Activated CD4-positive, alpha-beta T cell treated with anti-CD3 and anti-CD28 coated beads, Interleukin-2, amount 50 U/mL, for 24 hours (primary cell): ENCODE results near the gene CNPY4.
"Not testable (repeated sequence)": the region's sequence is repeated elsewhere in the genome, so short reads cannot be mapped to it uniquely, and the experiment has no call there.

Experiments used
- DNase-seq, 2 donors: peaks; one replicate each; pipeline ENCODE4 v3.0.0-alpha.2; 2020; ENCODE audit warnings: low read depth in 1 of 2, low spot score in 1 of 2

The CNPY4 gene

DNA sequence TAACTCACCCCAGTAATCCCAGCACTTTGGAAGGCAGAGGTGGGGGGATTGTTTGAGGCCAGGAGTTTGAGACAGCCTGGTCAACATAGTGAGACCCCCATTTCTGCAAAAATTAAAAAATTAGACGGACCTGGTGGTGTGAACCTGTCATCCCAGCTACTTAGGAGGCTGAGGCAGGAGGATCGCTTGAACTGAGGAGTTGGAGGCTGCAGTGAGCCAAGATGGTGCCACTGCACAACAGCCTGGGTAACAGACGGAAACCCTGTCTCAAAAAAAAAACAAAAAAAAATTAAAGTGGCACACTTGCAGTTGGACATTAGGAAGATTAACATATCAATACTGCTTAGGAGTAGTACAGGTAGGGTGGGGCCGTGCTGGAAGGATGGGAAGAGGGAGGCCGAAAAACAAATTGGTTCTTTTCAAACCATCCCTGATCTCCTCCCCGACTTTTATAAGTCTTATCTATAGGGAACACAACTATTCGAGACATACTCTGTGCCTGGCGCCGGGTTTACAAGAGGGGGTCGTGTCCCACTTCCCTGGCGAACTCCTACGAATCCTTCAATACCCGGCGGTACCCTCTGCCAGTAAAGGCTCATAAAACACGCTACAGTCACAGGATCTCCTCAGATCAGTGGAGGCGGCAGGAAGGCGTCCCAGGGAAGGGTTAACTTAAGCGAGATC, 904 bp upstream of the CNPY4 start:
- no peak for DNase-seq

DNA sequence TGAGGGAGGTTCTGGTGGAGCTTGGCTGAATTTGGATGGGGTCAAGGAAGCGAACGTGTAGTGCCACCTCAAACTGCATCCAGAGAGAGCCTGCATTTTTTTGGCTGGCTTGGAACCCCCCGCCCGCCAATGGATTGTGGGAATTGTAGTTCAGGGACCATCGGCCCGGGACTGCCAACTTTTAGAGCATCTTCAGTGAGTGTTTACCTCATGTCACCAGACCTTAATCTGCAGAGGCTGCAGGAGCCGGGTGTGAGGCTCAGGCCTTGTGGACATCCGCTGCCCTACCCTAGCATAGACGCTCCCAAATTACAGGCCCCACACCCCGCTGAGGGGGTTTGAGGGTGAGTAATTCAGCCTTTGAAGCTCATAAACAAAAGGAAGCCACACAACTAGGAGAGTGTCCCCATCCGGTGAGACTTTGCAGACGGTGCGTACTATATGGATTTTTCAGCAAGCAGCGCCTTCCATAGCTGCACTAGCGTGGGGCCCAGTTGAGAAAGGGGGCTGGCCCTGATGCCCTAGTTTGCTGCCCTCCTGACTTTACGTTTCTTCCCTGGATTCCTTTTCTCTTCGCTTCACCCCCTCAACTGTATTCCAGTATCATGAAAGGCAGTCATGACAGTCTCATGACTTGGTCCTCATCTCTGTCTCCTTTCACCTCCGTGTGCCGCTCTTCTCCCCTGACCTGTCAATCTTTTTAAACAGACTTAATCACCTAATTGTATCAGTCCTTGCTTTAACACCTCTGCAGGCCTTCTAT, 717 bp downstream of the CNPY4 start:
- DNase-seq = peak in 1 of 2 donors; percentile 58

DNA sequence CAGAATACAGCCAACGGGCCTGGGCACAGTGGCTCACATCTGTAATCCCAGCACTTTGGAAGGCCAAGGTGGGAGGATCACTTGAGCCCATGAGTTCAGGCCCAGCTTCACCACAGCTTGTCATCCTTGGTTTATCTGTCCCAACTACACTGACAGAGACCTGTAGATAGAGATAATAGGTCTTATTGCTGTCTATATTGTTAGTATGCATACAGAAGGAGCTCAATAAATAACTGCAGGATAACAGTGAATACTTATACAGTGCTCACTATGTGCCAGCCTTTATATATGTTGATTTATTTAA, 1.3 kb downstream of the CNPY4 start:
- DNase-seq = no peak

DNA sequence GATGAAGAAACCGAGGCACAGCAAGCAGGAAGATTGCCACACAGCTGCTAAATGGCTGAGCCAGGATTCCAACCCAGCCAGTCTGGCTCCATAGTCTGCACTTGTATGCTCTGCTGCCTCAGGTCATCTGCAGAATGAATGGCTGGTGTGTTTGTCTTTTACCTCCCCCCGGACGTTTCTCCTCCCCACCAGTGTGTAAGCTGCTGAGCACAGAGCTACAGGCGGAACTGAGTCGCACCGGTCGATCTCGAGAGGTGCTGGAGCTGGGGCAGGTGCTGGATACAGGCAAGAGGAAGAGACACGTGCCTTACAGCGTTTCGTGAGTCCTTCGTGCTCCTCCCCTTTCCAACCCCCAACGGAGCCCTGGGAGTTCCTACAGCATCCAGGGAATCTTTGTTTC, 2.6 kb downstream of the CNPY4 start:
- DNase-seq = no peak

DNA sequence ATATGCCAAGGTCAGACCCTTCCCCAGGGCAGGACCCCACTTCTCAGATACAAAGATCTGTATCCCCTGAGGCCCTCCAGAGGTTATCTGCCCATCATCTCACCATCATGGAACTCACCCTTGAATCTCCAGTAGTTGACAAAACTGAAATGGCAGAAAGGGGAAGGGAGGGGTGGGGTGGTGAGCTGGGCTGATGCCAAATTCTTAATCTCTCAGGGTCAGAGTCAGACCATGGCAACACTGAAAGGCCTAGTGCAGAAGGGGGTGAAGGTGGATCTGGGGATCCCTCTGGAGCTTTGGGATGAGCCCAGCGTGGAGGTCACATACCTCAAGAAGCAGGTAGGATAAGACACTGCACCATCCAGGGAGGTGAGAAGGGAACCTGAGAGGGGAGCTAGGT, 3.1 kb downstream of the CNPY4 start:
- no peak for DNase-seq

DNA sequence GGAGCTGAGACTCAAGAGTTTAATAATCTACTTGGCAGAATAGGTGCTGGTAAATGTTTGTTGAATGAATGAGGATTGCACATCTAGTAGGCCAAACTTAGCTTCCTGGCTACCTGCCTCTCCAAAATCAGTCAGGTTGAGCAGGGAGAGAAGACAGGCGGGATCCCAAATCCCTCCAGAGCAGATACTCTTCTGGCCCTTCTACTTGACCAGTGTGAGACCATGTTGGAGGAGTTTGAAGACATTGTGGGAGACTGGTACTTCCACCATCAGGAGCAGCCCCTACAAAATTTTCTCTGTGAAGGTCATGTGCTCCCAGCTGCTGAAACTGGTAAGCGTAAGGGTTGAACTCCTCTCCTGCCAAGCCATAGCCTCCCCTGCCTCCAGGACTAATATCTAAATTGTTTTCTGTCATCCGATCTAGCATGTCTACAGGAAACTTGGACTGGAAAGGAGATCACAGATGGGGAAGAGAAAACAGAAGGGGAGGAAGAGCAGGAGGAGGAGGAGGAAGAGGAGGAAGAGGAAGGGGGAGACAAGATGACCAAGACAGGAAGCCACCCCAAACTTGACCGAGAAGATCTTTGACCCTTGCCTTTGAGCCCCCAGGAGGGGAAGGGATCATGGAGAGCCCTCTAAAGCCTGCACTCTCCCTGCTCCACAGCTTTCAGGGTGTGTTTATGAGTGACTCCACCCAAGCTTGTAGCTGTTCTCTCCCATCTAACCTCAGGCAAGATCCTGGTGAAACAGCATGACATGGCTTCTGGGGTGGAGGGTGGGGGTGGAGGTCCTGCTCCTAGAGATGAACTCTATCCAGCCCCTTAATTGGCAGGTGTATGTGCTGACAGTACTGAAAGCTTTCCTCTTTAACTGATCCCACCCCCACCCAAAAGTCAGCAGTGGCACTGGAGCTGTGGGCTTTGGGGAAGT, 5.1 kb downstream of the CNPY4 start:
- no peak for DNase-seq

DNA sequence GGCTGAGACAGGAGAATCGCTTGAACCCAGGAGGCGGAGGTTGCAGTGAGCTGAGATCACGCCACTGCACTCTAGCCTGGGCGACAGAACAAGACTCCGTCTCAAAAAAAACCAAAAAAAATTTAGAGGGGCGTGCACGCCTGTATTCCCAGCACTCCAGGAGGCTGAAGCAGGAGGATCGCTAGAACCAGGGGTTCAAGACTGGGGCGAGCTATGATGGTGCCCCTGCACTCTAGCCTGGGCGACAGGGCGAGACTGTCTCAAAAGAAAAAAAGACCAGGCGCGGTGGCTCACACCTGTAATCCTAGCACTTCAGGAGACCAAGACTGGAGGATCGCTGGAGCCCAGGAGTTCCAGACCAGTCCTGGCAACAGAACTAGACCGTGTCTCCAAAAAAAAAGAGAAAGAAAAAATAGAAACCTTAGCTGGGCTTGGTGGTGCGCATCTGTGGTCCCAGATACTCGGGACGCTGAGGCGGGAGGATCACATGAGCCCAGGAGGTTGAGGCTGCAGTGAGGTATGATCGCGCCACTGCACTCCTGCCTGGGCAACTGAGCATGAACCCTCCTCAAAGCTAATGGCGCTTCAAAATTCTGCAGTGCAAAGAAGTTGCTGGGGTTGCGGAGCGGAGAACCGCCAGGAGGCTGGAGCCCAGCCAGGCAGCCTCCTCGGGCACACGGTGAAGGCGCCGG, 7.0 kb downstream of the CNPY4 start:
- DNase-seq = no peak

DNA sequence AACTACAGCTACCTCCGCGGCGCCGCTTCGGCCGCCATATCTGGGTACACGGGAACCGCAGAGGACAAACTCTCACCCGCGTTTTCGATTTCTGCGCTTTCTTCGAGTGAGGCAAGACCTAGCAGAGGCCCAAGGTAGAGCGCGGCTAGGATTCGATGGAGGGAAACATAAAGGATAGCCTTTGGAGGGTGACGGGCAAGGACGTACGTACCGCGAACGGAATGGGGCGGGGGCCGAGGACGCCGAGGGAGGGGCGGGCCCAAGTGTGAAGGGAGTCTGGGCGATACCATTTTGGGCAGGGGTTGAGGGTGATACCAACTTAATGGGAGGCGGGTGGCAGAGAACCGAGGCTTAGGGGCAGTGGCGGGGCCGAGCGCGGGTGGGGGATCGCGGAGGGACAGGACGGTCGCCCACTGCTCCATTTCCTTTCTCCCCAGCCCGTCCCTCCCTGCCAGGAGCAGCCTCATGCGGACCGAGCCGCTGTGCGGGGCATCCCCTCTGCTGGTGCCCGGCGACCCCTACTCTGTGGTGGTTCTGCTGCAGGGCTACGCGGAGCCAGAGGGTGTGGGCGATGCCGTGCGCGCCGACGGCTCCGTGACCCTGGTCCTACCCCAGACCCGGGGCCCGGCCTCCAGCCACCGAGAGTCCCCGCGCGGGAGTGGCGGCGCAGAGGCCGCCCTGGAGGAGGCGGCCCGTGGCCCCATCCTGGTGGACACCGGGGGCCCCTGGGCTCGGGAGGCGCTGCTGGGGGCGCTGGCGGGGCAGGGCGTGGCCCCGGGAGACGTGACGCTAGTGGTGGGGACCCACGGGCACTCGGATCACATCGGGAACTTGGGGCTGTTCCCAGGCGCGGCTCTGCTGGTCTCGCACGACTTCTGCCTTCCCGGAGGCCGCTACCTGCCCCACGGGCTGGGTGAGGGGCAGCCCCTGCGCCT, 7.8 kb downstream of the CNPY4 start, which contains the start of gene MBLAC1:
MBLAC1 (plus strand) TSS at position 37 of the 935 bp plus-strand sequence; CDS start at position 466, 429 bp downstream.
- DNase-seq = peak; percentile 87 to 90

DNA sequence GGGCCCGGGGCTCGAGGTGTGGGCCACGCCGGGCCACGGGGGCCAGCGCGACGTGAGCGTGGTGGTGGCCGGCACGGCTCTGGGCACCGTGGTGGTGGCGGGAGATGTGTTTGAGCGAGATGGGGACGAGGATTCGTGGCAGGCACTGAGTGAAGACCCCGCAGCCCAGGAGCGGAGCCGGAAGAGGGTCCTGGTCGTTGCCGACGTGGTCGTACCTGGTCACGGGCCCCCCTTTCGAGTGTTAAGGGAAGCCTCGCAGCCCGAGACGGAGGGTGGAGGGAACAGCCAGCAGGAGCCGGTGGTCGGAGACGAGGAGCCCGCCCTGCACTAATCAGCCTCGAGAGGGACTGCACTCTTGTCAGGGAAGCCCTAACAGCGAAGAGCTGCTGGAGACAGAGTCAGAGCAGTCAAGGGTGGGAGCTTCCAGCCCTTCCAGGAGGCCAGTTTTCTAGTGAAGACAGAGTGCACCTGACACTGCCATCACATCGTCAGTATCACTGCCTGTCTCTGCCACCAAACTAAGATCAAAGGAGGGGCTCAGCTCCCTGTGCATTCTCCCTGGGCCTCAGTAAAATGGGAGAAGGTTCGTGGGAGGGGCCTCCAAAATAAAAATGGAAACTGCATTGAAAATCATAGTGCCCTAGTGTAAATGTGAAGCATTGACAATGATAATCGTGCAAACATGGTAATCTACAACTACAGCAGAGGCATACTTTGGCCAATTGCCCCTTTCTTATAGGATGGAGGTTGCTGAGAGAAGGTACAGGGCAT, 8.6 kb downstream of the CNPY4 start:
- DNase-seq = peak in 1 of 2 donors; percentile 9

DNA sequence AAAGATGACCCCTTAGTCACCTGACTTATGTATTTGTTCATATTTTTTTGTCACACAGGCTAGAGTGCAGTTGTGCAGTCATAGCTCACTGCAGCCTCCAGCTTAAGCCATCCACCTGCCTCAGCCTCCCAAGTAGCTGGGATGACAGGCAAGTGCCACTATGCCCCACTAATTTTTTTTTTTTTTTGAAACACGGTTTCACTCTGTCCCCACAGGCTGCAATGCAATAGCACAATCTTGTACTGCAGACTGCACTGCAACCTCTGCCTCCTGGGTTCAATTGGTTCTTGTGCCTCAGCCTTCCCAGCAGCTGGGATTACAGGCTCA, 9.2 kb downstream of the CNPY4 start:
- no peak for DNase-seq

DNA sequence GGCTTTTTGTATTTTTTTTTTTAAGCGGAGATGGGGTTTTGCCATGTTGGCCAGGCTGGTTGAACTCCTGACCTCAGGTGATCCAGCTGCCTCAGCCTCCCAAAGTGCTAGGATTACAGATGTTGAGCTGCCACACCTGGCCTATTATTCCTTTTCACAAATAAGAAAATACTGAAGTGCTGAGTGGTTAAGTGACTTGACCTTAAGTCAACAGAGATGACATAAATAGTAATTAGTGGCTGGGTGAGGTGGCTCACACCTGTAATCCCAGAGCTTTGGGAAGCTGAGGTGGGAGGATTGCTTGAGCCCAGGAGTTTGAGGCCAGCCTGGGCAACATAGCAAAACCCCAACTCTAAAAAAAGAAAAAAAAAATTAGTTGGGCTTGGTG, 10.8 kb downstream of the CNPY4 start:
- not testable (repeated sequence) for DNase-seq

DNA sequence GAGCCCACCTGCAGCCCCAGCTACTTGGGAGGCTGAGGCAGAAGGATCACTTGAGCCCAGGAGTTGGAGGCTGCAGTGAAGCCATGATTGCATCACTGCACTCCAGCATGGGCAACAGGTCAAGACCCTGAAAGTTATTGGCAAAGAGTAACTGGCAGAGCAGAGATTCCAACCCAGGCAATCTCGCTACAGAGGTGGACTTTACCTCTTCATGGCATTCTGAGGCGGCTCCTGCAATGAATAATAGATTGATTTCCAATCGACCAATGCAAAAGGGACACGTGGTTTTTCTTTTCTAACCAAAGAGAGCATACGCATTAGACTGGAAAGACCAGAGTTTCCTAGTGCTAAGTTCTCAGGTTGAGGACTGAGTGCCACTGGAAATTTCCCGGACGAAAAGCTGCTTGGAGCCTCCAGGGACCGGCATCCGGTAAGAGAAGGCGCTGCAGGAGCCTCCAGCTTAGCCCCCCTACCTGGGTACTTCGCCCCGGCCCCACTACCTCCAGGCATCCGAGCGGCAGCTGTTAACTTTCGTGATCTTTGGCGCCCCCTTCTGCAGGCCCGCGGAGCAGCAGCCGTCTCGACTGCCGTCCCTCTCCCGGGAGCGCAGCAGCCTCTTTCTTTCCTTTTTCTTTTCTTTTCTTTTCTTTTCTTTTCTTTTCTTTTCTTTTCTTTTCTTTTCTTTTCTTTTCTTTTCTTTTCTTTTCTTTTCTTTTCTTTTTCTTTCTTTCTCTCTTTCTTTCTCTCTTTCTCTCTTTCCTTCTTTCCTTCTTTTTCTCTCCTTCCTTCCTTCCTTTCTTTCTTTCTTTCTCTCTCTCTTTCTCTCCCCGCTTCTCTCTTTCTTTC, 11.4 kb downstream of the CNPY4 start:
- DNase-seq = peak; percentile 72 to 74

DNA sequence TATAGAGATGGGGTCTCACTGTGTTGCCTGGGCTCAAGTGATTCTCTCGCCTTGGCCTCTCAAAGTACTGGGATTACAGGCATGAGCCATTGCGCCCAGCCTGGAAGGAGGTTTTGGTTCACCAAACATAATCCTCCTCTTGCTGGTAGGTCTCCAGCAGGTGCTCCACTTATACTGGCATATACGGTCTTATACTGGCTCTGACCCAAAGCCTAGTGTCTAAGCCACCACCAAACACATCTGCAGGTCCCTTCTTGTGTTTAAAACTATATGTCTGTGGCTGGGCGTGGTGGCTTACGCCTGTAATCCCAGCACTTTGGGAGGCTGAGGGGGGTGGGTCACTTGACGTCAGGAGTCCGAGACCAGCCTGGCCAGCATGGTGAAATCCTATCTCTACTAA, 12.7 kb downstream of the CNPY4 start:
- DNase-seq = no peak

DNA sequence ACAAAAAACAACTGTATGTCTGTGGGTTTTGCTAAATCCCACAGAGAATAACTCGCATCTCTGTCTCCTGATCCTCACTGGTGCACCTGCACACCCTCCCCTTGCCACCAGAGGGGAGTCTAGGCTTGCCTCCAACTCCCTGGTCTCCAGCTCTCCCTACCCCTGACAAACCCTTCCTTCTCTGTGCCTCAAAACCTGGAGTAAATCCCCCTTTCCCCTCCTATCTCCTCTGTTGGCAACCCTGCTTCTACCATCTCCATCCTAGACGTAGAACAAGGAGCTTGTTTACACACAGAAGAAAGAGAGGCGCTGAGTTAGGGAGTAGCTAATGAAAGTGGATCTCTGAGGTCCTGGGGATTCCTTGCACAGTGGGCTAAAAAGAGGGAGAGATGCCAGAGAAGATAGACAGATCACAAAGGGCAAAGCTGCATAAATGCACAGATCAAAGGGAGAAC, 13.3 kb downstream of the CNPY4 start:
- peak in 1 of 2 donors; percentile 30 for DNase-seq

DNA sequence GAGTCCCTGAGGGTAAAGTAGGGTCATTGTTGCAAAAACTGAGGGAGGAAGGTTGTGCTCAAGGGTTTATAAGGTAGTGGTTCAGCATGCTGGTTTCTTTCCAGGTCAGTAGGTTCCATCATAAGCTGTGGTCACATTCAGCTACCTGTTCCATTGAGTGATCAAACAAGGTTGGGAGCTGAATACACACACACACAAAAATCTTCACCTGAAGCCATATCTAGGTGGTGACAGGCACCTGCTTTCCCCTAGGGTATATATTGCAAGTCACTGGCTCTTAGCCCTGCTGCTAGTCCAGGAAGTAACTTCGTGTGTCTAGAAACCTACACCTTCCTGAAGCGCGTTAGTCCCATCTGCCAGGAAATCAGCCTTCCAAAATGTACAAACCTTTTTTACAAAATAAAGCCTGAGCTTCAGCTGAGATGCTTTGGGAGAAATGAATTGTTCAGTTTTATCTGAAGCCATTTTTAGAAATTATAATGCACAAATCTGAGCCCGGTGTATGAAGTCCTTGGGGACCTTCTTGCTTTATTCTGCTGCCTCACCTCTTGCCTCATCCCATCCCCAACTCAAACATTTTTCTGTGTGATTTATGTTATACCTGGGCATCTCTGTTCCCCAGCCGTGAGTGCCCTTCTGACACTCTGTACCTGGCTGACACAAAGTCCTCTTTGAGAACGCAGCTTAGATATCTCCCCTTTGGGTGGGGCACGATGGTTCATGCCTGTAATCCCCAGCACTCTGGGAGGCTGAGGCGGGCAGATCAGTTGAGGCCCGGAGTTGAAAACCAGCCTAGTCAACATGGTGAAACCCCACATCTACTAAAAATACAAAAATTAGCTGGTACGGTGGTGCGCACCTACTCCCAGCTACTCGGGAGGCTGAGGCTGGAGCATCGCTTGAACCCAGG, 18.7 kb downstream of the CNPY4 start:
- no peak for DNase-seq

DNA sequence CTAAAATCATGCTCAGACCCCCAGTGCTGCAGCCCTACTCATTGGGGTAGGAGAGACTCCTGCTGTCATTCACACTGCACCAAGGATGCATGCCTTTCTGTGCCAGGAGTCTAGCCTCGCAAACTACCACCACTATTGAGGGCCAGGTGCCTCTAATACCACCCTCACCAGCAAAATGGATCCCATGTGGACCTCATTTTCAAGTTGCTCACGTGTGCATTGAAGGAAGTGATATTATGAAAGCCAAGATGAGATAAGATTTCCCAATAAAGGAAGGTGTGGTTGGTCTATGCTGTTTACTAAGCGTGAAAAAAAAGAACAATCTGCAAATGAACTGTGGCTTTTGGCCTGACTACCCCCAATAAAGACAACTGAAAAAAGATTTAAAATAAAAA, 22.1 kb downstream of the CNPY4 start:
- no peak for DNase-seq

DNA sequence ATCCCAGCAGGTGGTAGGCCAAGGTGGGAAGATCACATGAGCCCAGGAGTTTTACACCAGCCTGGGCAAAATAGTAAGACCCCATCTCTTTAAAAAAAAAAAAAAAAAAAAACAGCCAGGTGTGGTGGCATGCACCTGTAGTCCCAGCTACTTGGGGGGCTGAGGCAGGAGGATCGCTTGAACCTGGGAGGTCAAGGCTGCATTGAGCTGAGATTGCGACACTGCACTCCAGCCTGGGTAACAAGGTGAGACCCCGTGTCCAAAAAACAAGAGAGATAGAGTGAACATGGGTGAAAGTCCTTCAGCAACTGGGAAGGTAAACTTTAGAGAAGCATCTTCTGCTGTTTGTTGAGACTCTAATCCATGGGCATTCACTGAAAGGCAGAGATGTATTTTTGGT, 23.0 kb downstream of the CNPY4 start:
- DNase-seq = no peak
